ENCODE data around the gene IFITM2.

GRCh38 chr11:336659-337198 lies 29.1 kb downstream of the IFITM2 start:
- TF ChIP-seq CTCF (IDR thresholded peaks at IDR 0.05): no peak
- no peak for TF ChIP-seq POLR2A (IDR thresholded peaks at IDR 0.05)

Measured in uterus (tissue), 2 donors.